Left hindlimb (tissue), 1 donor: ENCODE measurements around the gene TRIM56.
"Not testable (repeated sequence)": the region's sequence is repeated elsewhere in the genome, so short reads cannot be mapped to it uniquely, and the experiment has no call there.

Experiments
- DNase-seq: peaks from one replicate; pipeline ENCODE4 v3.0.0-alpha.2; 2018

The TRIM56 gene

DNA sequence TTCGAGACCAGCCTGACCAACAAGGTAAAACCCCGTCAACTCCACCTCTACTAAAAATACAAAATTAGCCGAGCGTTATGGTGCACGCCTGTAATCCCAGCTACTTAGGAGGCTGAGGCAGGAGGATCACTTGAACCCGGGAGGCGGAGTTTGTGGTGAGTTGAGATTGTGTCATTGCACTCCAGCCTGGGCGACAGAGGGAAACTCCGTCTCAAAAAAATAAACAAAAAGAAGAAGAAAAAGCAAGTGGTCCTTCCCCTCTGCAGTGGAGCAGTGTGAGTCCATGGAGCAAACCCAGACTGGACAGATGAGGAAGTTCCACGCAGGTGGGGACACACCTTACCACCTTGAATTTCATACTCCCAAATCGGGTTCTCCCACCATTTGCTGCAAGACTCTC lies 28.6 kb downstream of the TRIM56 start:
- no peak for DNase-seq

DNA sequence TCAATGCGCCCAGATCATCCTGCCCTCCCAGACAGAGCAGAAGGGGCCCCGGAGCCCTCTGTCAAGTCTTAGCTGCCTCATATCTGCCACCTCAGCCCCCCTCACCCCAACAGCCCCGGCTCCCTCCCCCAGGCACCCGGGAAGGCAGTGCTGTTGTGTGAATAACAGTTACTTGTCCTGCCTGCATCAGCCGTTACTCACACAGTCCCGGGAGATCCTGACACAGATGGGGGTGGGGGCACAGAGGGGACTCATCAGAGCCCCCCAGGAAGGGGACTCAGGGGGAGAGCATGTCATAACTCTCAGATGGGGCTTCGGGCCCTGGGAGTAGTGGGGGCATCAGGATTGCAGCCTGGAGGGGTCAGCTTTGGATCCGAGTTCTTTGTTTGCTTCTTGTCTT lies 29.2 kb downstream of the TRIM56 start:
- no peak for DNase-seq

DNA sequence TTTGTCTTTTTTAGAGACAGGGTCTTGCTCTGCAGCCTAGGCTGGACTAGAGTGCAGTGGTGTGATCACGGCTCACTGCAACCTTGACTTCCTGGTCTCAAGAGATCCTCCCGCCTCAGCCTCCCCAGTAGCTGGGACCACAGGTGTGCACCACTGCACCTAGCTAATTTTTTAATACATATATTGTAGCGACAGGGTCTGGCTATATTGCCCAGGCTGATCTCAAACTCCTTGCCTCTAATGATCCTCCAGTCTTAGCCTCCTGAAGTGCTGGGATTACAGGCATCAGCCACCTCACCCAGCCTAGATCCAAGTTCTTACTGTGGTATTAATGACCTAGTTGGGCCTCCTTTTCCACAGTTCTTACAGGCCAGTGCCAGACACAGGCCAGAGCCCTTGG lies 29.9 kb downstream of the TRIM56 start:
- no peak for DNase-seq

DNA sequence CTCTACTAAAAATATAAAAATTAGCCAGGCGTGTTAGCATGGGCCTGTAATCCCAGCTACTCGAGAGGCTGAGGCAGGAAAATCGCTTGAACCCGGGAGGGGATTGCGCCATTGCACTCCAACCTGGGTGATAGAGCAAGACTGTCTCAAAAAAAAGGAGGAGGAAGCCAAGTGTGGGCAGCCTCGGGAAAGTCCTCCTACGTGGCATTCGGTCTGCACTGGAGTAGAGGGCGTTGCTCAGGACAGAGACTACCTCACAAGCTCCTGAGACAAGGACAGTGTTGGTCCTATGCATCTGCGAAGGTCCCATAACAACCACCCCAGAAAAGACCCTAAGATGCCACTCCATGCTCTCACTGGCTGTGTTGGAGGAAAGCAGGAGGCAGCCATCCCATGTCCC lies 31.6 kb downstream of the TRIM56 start:
- DNase-seq = no peak

DNA sequence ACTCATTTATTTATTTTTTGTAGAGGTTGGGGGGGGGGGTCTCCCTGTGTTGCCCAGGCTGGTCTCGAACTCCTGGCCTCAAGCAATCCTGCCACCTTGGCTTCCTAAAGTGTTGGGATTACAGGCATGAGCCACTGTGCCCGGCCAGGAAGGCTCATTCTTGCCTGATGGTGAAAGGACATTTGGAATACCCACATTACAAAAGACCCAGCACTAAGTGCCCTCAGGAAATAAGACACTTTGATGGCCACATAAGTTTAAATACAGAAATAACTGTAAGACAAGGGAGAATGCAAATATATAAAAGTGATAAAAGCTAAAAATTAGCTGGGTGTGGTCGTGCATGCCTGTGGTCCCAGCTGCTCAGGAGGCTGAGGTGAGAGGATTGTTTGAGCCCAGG lies 33.6 kb downstream of the TRIM56 start:
- DNase-seq = no peak

DNA sequence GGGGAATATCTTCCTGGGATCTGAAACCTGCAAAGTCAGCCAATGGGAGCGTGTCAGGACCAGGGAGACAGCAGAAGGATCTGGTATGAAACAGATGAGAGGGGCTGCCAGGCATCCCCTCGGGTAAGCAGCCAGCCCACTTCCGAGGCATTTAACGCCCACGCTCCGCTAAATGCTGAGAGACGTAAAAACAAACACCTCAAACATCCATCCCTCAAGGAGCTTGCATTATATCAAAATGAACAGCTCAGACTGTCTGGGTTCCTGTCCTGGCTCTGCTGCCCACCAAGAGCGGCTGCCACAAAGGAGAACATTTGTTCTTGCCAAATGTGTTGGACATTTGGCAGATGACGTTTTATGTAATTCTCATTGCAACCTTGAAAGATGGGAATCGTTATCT lies 34.6 kb downstream of the TRIM56 start:
- DNase-seq = no peak

DNA sequence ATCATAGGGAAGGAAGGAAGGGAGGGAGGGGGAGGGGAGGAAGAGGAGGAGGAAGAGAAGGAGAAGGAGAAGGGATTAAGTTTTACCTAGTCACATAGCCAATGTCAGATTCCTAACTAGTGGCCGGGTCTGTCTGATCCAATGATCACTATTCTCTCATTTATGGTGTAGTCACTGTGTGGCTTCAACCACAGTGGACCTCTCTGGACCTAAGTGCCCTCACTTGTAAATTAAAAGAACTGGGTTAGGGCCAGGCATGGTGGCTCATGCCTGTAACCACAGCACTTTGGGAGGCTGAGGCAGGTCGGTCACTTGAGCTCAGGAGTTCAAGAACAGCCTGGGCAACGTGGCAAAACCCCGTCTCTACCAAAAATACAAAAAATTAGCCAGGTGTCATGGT lies 35.0 kb downstream of the TRIM56 start:
- DNase-seq = no peak

DNA sequence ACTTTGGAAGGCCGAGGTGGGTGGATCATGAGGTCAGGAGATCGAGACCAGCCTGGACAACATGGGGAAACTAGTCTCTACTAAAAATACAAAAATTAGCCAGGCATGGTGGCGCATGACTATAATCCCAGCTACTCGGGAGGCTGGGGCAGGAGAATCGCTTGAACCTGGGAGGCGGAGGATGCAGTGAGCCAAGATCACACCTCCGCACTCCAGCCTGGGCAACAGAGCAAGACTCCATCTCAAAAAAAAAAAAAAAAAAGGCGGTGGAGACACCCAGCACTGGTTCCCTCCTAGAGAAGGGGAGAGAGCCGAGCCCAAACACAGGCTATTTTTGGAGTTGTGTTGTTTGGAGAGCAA lies 36.3 kb downstream of the TRIM56 start:
- DNase-seq = not testable (repeated sequence)

DNA sequence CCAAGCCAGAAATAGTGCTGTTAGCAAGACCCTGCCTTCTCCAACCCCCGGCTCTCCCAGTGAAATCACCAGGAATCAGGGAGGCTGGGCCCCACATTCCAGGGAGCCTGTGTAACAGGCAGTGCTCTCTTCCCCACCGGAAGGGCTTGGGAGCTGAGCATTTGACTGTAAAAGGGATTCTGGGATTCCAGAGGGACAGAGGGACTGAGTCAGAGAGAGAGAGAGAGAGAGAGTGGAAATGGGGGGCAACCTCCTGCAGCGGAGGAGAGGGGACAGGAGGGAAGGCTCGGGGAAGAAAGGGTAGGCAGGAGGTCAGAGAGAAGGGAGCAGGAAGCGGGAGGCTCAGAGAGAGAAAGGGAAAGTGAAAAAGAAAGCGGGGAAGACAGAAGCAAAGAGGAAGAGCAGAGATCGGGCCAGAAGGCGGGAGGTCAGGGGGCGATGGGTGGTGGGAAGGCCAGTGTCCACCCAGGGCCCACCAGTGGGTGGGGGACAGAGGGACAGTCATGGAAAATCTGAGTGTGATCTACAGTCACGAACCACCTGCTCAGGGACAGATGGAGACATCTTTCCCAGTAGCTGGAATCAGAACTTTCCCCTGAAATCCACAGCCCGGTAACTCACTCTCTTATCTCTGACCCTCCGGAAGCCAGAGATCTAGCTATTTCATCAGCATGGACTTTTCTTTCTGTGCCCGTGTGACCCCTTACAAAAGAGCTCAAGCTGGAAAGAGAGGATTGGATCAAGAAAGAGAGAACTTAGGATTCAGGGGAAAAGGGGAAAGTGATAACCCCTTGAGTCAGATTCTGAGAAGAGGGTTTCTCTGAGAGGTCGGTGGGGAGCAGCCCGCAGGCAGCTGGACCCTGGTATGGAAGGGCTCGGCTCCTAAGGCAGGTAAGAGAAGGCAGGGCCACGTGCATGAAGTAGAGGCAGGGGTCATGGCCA lies 37.0 kb downstream of the TRIM56 start:
- DNase-seq = peak; percentile 94

DNA sequence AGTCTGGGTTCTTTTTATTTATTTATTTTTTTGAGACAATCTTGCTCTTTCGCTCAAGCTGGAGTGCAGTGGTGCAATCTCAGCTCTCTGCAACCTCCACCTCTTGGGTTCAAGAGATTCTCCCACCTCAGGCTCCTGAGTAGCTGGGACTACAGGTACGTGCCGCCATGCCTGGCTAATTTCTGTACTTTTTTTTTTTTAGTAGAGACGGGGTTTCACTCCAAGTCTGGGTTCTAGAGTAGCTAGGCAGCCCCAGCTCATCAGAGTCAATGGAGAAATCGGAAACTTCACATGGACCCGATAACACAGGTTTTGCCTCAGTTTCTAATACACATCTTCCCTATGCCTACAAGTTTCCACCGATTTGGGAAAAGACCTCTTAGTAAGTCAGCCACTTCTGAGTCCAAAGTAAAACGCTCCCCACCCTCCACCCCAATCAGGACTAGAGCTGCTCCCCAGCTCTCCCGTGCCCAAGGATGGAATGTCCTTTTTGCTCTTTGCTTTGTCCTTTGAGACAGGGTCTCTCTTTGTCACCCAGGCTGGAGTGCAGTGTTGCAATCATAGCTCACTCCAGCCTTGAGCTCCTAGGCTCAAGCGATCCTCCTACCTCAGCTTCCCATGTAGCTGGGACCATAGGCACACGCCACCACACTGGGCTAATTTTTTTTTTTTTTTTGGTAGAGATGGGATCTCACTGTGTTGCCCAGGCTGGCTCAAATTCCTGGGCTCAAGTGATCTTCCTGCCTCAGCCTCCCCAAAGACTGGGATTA lies 37.8 kb downstream of the TRIM56 start:
- no peak for DNase-seq

DNA sequence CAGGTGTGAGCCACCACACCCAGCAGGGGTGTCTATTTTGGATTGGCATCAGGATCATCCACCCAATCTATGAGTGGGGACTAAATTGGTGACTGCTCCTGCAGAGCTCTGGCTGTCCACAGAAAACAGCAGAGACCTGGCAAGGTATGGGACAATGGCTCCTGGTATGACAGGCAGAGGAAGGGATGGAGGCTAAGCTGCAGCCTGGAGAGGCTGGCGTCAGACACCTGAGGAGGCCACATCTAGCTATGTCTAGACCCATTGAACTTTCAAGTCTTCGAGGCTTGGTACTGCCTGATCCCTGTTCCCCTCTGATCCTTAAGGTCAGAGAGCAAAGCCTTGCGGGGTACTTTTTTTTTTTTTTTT lies 38.4 kb downstream of the TRIM56 start:
- no peak for DNase-seq

DNA sequence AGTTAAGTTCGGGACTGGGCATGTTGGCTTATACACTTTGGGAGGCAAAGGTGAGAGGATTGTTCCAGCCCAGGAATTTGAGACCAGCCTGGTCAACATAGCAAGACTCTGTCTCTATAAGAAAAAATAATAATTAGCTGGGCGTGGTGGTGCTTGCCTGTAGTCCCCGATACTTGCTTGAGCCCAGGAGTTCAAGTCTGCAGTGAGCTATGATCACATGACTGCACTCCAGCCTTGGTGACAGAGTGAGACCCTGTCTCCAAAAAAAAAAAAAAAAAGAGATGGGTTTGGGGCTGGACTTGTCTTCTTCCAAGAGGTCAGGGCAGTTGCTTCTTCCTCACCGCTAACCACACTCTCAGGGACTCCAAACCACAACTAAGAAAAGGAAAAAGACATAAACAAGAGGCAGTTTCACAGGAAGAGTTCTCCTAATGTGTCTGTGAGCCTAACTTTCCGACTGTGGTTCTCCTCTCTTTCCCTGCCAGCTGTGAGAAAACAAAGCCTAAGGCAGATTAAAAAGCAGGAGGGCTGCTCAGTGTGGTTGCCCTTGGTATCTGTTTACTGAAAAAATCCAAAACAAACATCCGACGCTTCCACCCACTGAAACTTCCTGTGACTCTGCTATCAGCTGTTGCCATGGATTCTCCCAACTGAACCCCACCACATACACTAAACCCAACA lies 39.2 kb downstream of the TRIM56 start:
- DNase-seq = peak; percentile 64

DNA sequence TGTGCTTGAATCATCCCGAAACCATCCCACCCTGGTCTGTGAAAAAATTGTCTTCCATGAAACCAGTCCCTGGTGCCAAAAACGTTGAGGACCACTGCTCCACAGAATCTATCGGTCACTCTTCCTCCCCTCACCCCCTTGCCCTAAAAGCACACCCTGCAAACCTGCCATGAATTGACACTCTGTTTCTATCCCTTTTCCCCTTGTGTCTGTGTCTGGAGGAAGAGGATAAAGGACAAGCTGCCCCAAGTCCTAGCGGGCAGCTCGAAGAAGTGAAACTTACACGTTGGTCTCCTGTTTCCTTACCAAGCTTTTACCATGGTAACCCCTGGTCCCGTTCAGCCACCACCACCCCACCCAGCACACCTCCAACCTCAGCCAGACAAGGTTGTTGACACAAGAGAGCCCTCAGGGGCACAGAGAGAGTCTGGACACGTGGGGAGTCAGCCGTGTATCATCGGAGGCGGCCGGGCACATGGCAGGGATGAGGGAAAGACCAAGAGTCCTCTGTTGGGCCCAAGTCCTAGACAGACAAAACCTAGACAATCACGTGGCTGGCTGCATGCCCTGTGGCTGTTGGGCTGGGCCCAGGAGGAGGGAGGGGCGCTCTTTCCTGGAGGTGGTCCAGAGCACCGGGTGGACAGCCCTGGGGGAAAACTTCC lies 40.8 kb downstream of the TRIM56 start:
- DNase-seq = peak; percentile 83

DNA sequence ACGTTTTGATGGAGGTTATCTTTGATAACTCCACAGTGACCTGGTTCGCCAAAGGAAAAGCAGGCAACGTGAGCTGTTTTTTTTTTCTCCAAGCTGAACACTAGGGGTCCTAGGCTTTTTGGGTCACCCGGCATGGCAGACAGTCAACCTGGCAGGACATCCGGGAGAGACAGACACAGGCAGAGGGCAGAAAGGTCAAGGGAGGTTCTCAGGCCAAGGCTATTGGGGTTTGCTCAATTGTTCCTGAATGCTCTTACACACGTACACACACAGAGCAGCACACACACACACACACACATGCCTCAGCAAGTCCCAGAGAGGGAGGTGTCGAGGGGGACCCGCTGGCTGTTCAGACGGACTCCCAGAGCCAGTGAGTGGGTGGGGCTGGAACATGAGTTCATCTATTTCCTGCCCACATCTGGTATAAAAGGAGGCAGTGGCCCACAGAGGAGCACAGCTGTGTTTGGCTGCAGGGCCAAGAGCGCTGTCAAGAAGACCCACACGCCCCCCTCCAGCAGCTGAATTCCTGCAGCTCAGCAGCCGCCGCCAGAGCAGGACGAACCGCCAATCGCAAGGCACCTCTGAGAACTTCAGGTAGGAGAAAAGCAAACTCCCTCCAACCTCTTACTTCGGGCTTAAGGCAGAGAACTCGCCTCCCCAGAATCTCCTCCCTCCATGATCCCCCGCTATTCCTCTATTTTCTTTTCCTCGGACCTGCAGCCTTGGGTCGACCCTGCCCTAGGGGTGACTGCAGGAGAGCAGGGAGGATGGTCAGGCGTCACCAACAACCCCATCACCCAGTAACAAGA lies 41.6 kb downstream of the TRIM56 start, which contains the start of gene SERPINE1:
Gene SERPINE1 (plus strand): TSS at position 454 of the 809 bp plus-strand sequence. CDS start 1,290 bp downstream, outside the sequence.
- peak; percentile 94 for DNase-seq

DNA sequence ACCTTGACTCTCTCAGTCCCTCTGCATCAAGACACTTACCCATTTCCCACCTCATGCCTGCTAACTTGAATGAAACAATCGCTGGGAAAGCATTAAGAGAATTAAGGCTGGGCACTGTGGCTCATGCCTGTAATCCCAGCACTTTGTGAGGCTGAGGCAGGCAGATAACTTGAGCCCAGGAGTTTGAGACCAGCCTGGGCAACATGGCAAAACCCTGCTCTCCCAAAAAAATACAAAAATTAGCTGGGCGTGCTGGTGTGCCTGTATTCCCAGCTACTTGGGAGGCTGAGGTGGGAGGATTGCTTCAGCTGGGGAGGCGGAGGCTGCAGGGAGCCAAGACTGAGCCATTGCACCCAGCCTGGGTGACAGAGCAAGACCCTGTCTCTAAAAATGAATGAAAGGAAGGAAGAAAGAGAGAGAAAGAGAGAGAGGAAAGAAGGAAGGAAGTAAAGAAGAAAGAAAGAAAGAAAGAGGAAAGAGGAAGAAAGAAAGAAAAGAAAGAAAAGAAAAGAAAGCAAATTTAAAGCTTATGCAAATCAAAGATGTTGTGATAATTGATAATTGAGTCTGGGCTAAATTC lies 42.3 kb downstream of the TRIM56 start:
- DNase-seq = no peak

DNA sequence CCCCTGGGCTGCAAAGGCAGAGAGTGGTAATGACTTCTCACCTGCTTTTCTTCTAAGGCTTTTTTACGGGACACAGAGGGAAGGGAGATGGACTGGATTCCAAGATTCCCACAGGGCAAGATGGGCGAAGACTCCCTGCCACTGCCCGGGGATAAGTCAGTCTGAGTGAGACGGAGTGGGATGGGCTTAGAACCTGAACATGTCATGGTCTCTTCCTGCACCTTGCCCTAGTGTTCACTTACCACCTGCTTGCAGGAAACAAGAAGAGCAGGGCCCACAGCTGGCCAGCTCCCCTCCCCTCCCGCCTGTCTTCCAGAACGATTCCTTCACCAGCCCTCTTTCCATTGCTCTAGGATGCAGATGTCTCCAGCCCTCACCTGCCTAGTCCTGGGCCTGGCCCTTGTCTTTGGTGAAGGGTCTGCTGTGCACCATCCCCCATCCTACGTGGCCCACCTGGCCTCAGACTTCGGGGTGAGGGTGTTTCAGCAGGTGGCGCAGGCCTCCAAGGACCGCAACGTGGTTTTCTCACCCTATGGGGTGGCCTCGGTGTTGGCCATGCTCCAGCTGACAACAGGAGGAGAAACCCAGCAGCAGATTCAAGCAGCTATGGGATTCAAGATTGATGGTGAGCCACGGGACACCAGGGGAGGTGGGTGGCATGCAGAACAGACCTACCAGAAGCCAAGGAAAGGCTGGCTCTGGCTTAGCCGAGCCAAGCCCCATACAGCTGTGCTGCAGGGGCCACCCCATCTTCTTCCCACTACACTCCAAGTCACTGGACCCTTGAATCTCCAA lies 43.0 kb downstream of the TRIM56 start:
- DNase-seq = no peak

DNA sequence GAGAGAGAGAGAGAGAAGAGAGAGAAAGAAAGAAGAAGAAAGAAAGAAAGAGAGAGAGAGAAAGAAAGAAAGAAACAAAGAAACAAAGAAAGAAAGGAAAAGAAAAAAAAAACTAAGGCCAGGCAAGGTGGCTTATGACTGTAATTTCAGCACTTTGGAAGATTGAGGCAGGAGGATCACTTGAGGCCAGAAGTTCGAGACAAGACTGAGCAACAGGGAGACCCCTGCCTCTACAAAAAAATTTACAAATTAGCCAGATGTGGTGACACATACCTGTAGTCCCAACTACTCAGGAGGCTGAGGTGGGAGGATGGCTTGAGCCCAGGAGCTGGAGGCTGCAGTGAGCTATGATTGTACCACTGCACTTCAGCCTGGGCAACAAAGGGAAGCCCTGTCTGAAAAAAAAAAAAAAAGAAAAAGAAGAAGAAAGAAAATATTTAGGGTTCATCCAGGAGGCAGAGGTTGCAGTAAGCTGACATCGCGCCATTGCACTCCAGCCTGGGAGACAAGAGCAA lies 44.4 kb downstream of the TRIM56 start:
- DNase-seq = no peak

DNA sequence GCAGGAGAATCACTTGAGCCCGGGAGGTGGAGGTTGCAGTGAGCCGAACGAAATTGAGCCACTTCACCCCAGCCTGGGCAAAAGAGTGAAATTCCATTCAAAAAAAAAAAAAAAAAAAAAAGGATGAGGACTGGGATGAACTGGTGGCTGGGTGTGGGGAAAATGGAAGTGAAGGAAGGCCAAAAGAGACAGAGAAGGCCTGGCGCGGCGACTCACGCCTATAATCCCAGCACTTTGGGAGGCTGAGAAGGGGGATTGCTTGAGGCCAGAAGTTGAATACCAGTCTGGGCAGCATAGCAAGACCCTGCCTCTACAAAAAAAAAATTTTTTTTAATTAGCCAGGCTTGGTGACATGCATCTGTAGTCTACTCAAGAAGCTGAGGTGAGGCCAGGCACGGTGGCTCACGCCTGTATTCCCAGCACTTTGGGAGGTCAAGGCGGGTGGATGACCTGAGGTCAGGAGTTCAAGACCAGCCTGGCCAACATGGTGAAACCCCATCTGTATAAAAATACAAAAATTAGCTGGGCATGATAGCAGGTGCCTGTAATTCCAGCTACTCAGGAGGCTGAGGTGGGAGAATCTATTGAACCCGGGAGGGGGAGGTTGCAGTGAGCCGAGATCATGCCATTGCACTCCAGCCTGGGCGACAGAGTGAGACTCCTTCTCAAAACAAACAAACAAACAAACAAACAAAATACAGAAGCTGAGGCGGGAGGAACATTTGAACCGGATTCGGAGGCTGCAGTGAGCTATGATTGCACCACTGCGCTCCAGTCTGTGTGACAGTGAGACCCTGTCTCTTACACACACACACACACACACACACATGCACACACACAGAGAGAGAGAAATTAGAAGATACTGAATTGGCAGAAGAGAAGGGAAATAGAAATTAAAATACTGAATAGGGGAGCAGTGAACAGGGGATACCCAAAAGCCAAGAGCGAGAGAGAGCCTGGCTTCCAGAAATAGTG lies 47.6 kb downstream of the TRIM56 start:
- not testable (repeated sequence) for DNase-seq
